ENCODE measurements around the gene KLHL35.

Gene KLHL35

DNA sequence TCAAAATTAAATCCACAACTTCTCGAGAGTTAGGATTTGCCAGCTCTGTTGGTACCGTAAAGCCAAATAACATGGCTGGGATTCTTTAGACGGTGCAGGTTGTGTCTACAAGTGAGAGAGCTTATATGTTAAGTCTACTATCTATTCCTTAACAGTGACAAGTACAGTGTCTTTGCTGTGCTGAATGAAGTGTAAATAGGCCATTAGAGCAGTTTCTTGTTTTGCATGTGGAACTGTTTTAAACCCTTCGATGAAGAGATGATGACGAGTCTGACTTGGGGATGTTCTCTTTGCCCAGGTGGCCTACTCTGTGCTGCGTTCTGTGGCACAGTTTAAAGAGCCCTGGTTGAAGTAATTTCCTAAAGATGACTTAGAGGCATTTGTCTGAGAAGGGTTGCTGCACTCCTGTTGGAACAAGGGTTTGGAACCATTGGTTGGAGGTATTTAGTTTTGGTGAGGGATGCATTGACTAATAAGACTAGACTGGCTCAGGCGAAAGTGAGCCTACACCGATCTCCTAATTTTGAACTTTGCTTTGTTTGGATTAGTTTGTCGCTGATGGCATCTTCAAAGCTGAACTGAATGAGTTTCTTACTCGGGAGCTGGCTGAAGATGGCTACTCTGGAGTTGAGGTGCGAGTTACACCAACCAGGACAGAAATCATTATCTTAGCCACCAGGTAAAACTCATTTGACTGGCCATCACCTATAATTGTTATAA lies 32.7 kb downstream of the KLHL35 start:
- TF ChIP-seq POLR2A (IDR thresholded peaks at IDR 0.05; ENCODE audit: low read depth, low read length) (no peak), PAX5 (IDR thresholded peaks at IDR 0.05; ENCODE audit: insufficient read depth, low read length, severe bottlenecking) (no peak), POLR2AphosphoS5 (IDR thresholded peaks at IDR 0.05; ENCODE audit: low read depth, low read length) (no peak), POU2F2 (IDR thresholded peaks at IDR 0.05; ENCODE audit: low read depth, low read length) (no peak), TAF1 (IDR thresholded peaks at IDR 0.05; ENCODE audit: low read depth, low read length) (no peak), SPI1 (IDR thresholded peaks at IDR 0.05; ENCODE audit: low read depth, low read length) (no peak)
- DNase-seq (ENCODE audit: insufficient read length, low spot score): no peak
- FAIRE-seq: no peak

GRCh38 chr11:75399344-75400145 lies 33.5 kb downstream of the KLHL35 start, which contains the start of gene RPS3:
Gene RPS3, plus strand, starts transcription at chr11:75399518. Its CDS starts 30 bp downstream, at chr11:75399548.
- FAIRE-seq: peak; percentile 82

GRCh38 chr11:75398906-75399305 lies 34.1 kb downstream of the KLHL35 start:
- no peak for FAIRE-seq
- DNase-seq (ENCODE audit: insufficient read length, low spot score): no peak
- TF ChIP-seq PAX5 (IDR thresholded peaks at IDR 0.05; ENCODE audit: insufficient read depth, low read length, severe bottlenecking) (no peak), POLR2A (IDR thresholded peaks at IDR 0.05; ENCODE audit: low read depth, low read length) (no peak), POU2F2 (IDR thresholded peaks at IDR 0.05; ENCODE audit: low read depth, low read length) (no peak), SPI1 (IDR thresholded peaks at IDR 0.05; ENCODE audit: low read depth, low read length) (no peak), POLR2AphosphoS5 (IDR thresholded peaks at IDR 0.05; ENCODE audit: low read depth, low read length) (no peak), TAF1 (IDR thresholded peaks at IDR 0.05; ENCODE audit: low read depth, low read length) (no peak)

More at GRCh38 chr11:75399344-75400145, 33.5 kb downstream of the KLHL35 start, which contains the start of gene RPS3:
- peak; percentile 63 for TF ChIP-seq PAX5 (IDR thresholded peaks at IDR 0.05; ENCODE audit: insufficient read depth, low read length, severe bottlenecking)
- TF ChIP-seq POLR2A (IDR thresholded peaks at IDR 0.05; ENCODE audit: low read depth, low read length): peak; percentile 99
- peak; percentile 99 for TF ChIP-seq POLR2AphosphoS5 (IDR thresholded peaks at IDR 0.05; ENCODE audit: low read depth, low read length)
- peak; percentile 96 for TF ChIP-seq POU2F2 (IDR thresholded peaks at IDR 0.05; ENCODE audit: low read depth, low read length)
- peak; percentile 100 for TF ChIP-seq TAF1 (IDR thresholded peaks at IDR 0.05; ENCODE audit: low read depth, low read length)
- peak; percentile 84 for TF ChIP-seq SPI1 (IDR thresholded peaks at IDR 0.05; ENCODE audit: low read depth, low read length)
- peak; percentile 85 for DNase-seq (ENCODE audit: insufficient read length, low spot score)

- FAIRE-seq: no peak
- TF ChIP-seq POU2F2 (IDR thresholded peaks at IDR 0.05; ENCODE audit: low read depth, low read length) (no peak), TAF1 (IDR thresholded peaks at IDR 0.05; ENCODE audit: low read depth, low read length) (no peak), SPI1 (IDR thresholded peaks at IDR 0.05; ENCODE audit: low read depth, low read length) (no peak), PAX5 (IDR thresholded peaks at IDR 0.05; ENCODE audit: insufficient read depth, low read length, severe bottlenecking) (no peak)
- no peak for DNase-seq (ENCODE audit: insufficient read length, low spot score)
These were observed 38.7 kb downstream of the KLHL35 start for GRCh38 chr11:75394085-75394840.

DNA sequence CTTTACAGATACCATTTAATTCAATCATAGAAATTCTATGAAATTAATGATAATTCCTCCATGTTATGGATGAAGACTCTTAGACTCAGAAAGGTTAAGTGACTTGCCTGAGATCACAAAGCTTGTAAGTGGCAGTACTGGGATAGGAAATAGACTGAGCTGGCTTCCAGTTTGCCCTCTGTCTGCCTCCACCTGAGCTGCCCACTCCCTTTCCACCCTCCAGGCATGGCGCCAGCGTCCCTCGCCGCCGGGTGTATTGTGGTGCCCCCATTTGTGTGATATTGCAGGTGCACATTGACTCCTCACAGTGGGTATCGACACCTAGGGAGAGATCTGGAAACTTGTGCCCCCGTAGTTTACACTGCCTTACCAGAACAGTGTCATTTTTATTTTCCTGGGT lies 43.1 kb downstream of the KLHL35 start:
- no peak for TF ChIP-seq TAF1 (IDR thresholded peaks at IDR 0.05; ENCODE audit: low read depth, low read length)
- TF ChIP-seq POU2F2 (IDR thresholded peaks at IDR 0.05; ENCODE audit: low read depth, low read length): no peak
- no peak for TF ChIP-seq PAX5 (IDR thresholded peaks at IDR 0.05; ENCODE audit: insufficient read depth, low read length, severe bottlenecking)
- DNase-seq (ENCODE audit: insufficient read length, low spot score): no peak
- FAIRE-seq: no peak

DNA sequence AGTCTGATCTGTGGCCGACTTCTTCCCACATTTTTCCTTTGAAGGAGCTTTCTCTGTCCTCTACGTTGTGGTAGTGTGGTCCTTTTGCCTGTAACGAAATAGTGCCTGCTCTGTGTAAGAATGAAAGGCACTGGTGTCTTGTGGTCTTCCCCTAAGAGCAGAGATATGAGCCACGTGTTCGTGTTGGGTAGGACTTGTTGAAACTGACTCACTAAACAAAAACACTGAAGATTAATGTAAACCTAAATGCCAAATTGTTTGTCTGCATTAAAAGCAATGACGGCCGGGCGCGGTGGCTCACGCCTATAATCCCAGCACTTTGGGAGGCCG lies 43.8 kb downstream of the KLHL35 start:
- no peak for FAIRE-seq
- TF ChIP-seq POU2F2 (IDR thresholded peaks at IDR 0.05; ENCODE audit: low read depth, low read length): no peak
- no peak for TF ChIP-seq SPI1 (IDR thresholded peaks at IDR 0.05; ENCODE audit: low read depth, low read length)
- no peak for TF ChIP-seq PAX5 (IDR thresholded peaks at IDR 0.05; ENCODE audit: insufficient read depth, low read length, severe bottlenecking)
- no peak for TF ChIP-seq POLR2AphosphoS5 (IDR thresholded peaks at IDR 0.05; ENCODE audit: low read depth, low read length)
- TF ChIP-seq TAF1 (IDR thresholded peaks at IDR 0.05; ENCODE audit: low read depth, low read length): no peak
- no peak for TF ChIP-seq POLR2A (IDR thresholded peaks at IDR 0.05; ENCODE audit: low read depth, low read length)
- DNase-seq (ENCODE audit: insufficient read length, low spot score): no peak

DNA sequence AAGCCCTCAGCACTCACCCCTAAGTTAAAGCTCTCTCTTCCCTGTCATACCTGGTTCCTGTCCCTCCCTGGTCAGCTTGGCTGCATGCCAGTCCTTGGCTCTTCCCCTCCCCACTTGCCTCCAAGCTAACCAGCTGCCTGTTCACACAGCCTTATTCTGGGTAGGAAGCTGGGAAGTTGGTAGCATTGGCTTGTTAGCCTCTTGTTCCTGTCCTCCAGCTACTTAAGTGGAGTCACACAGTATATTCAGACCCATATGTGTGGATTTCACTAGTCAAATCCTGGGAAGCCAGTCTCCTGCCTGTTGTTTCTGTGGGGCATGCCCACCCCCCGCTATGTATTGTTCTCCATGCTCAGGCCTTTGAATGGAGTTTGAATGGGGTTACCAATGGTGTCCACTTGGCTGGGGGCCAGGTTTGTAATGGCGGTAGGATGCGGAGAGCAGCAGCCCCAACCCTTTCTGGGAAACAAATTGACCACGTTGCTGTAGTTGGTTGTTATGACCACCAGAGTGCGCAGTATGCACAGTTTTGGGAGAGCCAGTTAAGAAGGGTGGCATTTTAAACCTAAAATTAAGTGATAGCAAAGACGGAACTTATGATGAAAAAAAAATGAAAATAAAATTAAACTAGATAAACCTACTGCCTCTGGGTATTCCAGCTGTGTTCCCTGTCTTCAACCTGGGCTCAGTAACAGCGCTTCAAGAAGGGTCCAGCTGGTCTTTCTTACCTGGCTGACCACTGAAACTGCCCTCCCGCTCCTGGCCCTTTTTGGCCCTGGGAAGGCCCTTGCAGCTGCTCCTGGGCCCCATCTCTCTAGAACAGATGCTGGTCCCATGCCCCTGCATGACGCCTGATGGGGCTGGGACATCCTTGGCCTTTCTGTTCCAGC lies 44.4 kb downstream of the KLHL35 start:
- DNase-seq (ENCODE audit: insufficient read length, low spot score) (peak; percentile 61), FAIRE-seq (peak; percentile 91)
- TF ChIP-seq PAX5 (IDR thresholded peaks at IDR 0.05; ENCODE audit: insufficient read depth, low read length, severe bottlenecking): no peak

DNA sequence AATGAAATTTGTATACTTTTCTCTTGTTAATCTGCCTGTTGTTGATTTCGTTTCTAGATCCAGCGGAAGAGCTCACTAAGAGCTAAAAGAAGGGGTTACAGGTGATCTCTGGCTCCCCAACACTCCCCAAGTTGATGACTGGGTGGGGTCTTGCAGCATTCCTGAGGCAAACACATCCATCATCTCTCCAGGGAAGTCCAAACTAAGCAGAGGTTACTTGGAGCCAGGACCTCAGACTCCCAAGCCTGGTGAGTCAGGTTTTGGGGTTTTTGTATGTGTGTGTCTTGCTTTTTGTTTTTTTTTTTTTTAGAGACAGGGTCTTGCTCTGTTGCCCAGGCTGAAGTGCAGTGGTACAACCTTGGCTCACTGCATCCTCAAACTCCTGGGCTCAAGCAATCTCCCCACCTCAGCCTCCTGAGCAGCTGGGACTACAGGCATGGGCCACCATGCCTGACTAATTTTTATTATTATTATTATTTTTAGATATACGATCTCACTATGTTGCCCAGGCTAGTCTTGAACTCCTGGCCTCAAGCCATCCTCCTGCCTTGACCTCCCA lies 45.2 kb downstream of the KLHL35 start:
- DNase-seq (ENCODE audit: insufficient read length, low spot score): no peak
- TF ChIP-seq SPI1 (IDR thresholded peaks at IDR 0.05; ENCODE audit: low read depth, low read length) (no peak), PAX5 (IDR thresholded peaks at IDR 0.05; ENCODE audit: insufficient read depth, low read length, severe bottlenecking) (no peak), TAF1 (IDR thresholded peaks at IDR 0.05; ENCODE audit: low read depth, low read length) (no peak), POLR2AphosphoS5 (IDR thresholded peaks at IDR 0.05; ENCODE audit: low read depth, low read length) (no peak), POU2F2 (IDR thresholded peaks at IDR 0.05; ENCODE audit: low read depth, low read length) (no peak), POLR2A (IDR thresholded peaks at IDR 0.05; ENCODE audit: low read depth, low read length) (no peak)
- FAIRE-seq: no peak
